Mucosa of descending colon (tissue), 3 donors: ENCODE results near the gene SRPK1. TPM values are rescaled to one million over a fixed set of nuclear protein-coding genes. Genes with fewer than 3 reads are reported as not detected.

Experiments used
- ATAC-seq: fragments of 200-7000 bp; cut with Tn5 transposase; one replicate; pipeline ENCODE4 v1.9.1; 2020; ENCODE audit warnings: mild to moderate bottlenecking, moderate library complexity
- DNase-seq, 3 donors: peaks; one replicate each; pipeline ENCODE4 v3.0.0-alpha.2; 2020
- H3K36me3 ChIP-seq: fragments of 200-600 bp; one replicate; pipeline ENCODE4 v1.8.0; 2021; ENCODE audit warnings: low read depth, mild to moderate bottlenecking
- H3K4me1 ChIP-seq: fragments of 200-600 bp; one replicate; pipeline ENCODE4 v1.8.0; 2021; ENCODE audit warnings: low read depth, mild to moderate bottlenecking
- H3K4me3 ChIP-seq: fragments of 200-600 bp; one replicate; pipeline ENCODE4 v1.8.0; 2021; ENCODE audit warnings: mild to moderate bottlenecking
- H3K9me3 ChIP-seq: fragments of 200-600 bp; one replicate; pipeline ENCODE4 v1.8.0; 2021; ENCODE audit warnings: mild to moderate bottlenecking
- CTCF ChIP-seq: fragments of 200-600 bp; IDR thresholded peaks from one replicate; pipeline ENCODE4 v1.8.0; 2022; ENCODE audit warnings: antibody characterized with exemption, mild to moderate bottlenecking
- intact Hi-C, 2 donors: fragments of 100-400 bp; cut with DNase I in 1 of 2; cut with micrococcal nuclease in 1 of 2; formaldehyde crosslinking; loops; one replicate each; pipeline versions ENCODE4 v1.11.0 to v1.11.1; 2022; cut with DNase I, micrococcal nuclease
- total RNA-seq, 3 donors: library from RNA; stranded (reverse); fragmentation: NEBNext Ultra II Directional in 2 of 3; extraction: Animal tissue kit (Norgen Biotek cat#: 25700) in 2 of 3; gene quantifications; one replicate each; pipeline versions ENCODE4 v1.2.1 to v1.2.4, GENCODE V29; 2021 to 2023
- donor health status: DM: no; HTN: no; CAD: no; lungs with moderate emphysema.
- donor health status: DM: no; HTN: no; CAD: no.
- donor health status: DM: no; HTN: yes; CAD: no.

SRPK1 gene
- total RNA-seq, 3 donors from 2014 or later, result 57.3 to 84.3 (median 75.8) TPM

- no peaks in the 10 kb centered on the region for H3K4me1 ChIP-seq
- no peak for TF ChIP-seq CTCF
- ATAC-seq (no peak), DNase-seq (no peak)
- H3K36me3 ChIP-seq, result no peaks in the 10 kb centered on the region
- no peak overlapping the region for H3K4me3 ChIP-seq
- H3K9me3 ChIP-seq, result no peaks in the 10 kb centered on the region
- intact Hi-C loops, result no loop called here
These were observed 42.1 kb upstream of the SRPK1 start for GRCh38 chr6:35962779-35963560.

GRCh38 chr6:35960187-35960586 is 39.3 kb upstream of the SRPK1 start:
- Histone ChIP-seq H3K4me3 (no peak overlapping the region), H3K36me3 (no peaks in the 10 kb centered on the region), H3K9me3 (no peaks in the 10 kb centered on the region), H3K4me1 (no peaks in the 10 kb centered on the region)
- intact Hi-C loops, result no loop called here
- no peak for TF ChIP-seq CTCF
- ATAC-seq (no peak), DNase-seq (no peak)

GRCh38 chr6:35955970-35956369 is 35.1 kb upstream of the SRPK1 start:
- H3K4me3 ChIP-seq, result no peak overlapping the region
- DNase-seq, result peak in 1 of 3 donors; percentile 19
- no peaks in the 10 kb centered on the region for H3K9me3 ChIP-seq
- ATAC-seq, result peak; percentile 36
- no peaks in the 10 kb centered on the region for H3K36me3 ChIP-seq
- intact Hi-C loops, result no loop called here
- H3K4me1 ChIP-seq, result no peaks in the 10 kb centered on the region
- no peak for TF ChIP-seq CTCF

GRCh38 chr6:35955521-35955920 is 34.6 kb upstream of the SRPK1 start:
- intact Hi-C loops, result no loop called here
- no peak overlapping the region for H3K4me3 ChIP-seq
- ATAC-seq (no peak), DNase-seq (no peak)
- H3K9me3 ChIP-seq, result no peaks in the 10 kb centered on the region
- H3K4me1 ChIP-seq, result no peaks in the 10 kb centered on the region
- no peak for TF ChIP-seq CTCF
- H3K36me3 ChIP-seq, result no peaks in the 10 kb centered on the region

- ATAC-seq (no peak), DNase-seq (no peak)
- H3K36me3 ChIP-seq, result no peaks in the 10 kb centered on the region
- no peaks in the 10 kb centered on the region for H3K9me3 ChIP-seq
- no peaks in the 10 kb centered on the region for H3K4me1 ChIP-seq
- H3K4me3 ChIP-seq, result no peak overlapping the region
- no peak for TF ChIP-seq CTCF
- intact Hi-C loops, result no loop called here
These were observed 34.2 kb upstream of the SRPK1 start for GRCh38 chr6:35955071-35955470.

- intact Hi-C loops, result no loop called here
- ATAC-seq, result peak; percentile 31
These were observed 33.4 kb upstream of the SRPK1 start for GRCh38 chr6:35954333-35954732.

More at GRCh38 chr6:35954333-35954732, 33.4 kb upstream of the SRPK1 start:
- Histone ChIP-seq H3K36me3 (no peaks in the 10 kb centered on the region), H3K9me3 (no peaks in the 10 kb centered on the region), H3K4me1 (no peaks in the 10 kb centered on the region), H3K4me3 (no peak overlapping the region)
- TF ChIP-seq CTCF, result no peak
- no peak for DNase-seq
